IMR-90 (cell line): ENCODE results near the gene SLC35E2B. TPM values are rescaled to one million over a fixed set of nuclear protein-coding genes. Genes with fewer than 3 reads are reported as not detected.

ENCODE experiments used
- ATAC-seq: fragments of 200-7000 bp; cut with Tn5 transposase; 2 replicates; pipeline ENCODE4 v1.9.1; 2020; ENCODE audit warnings: low read depth, mild to moderate bottlenecking, moderate library complexity
- BruUV-seq: library from RNA; stranded (reverse); fragments of 400-500 nt; replicated peaks from 2 replicates; lab custom pipeline; 2021; lab: Mats Ljungman, UMichigan
- CTCF ChIA-PET: fragments of 300-600 bp; formaldehyde crosslinking; extraction: SDS; loops from one replicate; lab custom pipeline; 2021; ENCODE audit warnings: antibody characterized with exemption; lab: Yijun Ruan, JAX
- POLR2A ChIA-PET: fragments of 300-600 bp; sonication (Branson Sonifier 250); formaldehyde crosslinking; loops from one replicate; lab custom pipeline; 2022; ENCODE audit warnings: antibody characterized with exemption; ENCODE audit not compliant: unreplicated experiment; lab: Charles Lee
- DNase-seq: peaks from one replicate; pipeline ENCODE4 v3.0.0; 2013
- H2AFZ ChIP-seq: replicated peaks from 2 replicates; pipeline ENCODE3; 2013; ENCODE audit warnings: low read length, mild to moderate bottlenecking; ENCODE audit not compliant: poor library complexity
- H2AK5ac ChIP-seq: 2 replicates; pipeline ENCODE4 v1.6.1; 2013; ENCODE audit warnings: low read depth, low read length, inconsistent platforms
- H2AK9ac ChIP-seq: replicated peaks from 2 replicates; pipeline ENCODE3; 2013; ENCODE audit warnings: mild to moderate bottlenecking, low read depth, low read length, moderate library complexity; ENCODE audit not compliant: poor library complexity
- H2BK120ac ChIP-seq: 2 replicates; pipeline ENCODE4 v1.6.1; 2013; ENCODE audit warnings: low read depth, low read length, inconsistent platforms
- H2BK15ac ChIP-seq: 3 replicates; pipeline ENCODE4 v1.6.1; 2013; ENCODE audit warnings: low read depth, low read length, inconsistent platforms
- H2BK20ac ChIP-seq: 2 replicates; pipeline ENCODE4 v1.6.1; 2013; ENCODE audit warnings: low read depth, mild to moderate bottlenecking, inconsistent platforms, low read length, moderate library complexity
- H2BK5ac ChIP-seq: 2 replicates; pipeline ENCODE4 v1.6.1; 2013; ENCODE audit warnings: mild to moderate bottlenecking, low read depth, low read length, inconsistent platforms; ENCODE audit not compliant: poor library complexity, severe bottlenecking
- H3K14ac ChIP-seq: replicated peaks from 2 replicates; pipeline ENCODE4 v1.6.1; 2013; ENCODE audit warnings: low read depth, low read length, inconsistent platforms
- H3K18ac ChIP-seq: 2 replicates; pipeline ENCODE4 v1.6.1; 2013; ENCODE audit warnings: low read depth, low read length, control low read depth
- H3K23ac ChIP-seq: 2 replicates; pipeline ENCODE4 v1.6.1; 2013; ENCODE audit warnings: low read depth, low read length, inconsistent platforms
- H3K27ac ChIP-seq: 2 replicates; pipeline ENCODE4 v1.5.1; 2013; ENCODE audit warnings: mild to moderate bottlenecking, control low read depth, low read length; ENCODE audit not compliant: insufficient read depth
- H3K27me3 ChIP-seq: 2 replicates; pipeline ENCODE4 v1.6.1; 2013; ENCODE audit warnings: low read length; ENCODE audit not compliant: control insufficient read depth, insufficient read depth
- H3K36me3 ChIP-seq: 2 replicates; pipeline ENCODE4 v1.6.1; 2013; ENCODE audit warnings: low read length, mixed read lengths; ENCODE audit not compliant: control insufficient read depth, insufficient read depth
- H3K4ac ChIP-seq: 2 replicates; pipeline ENCODE4 v1.6.1; 2013; ENCODE audit warnings: low read depth, low read length, inconsistent platforms
- H3K4me1 ChIP-seq: 2 replicates; pipeline ENCODE4 v1.6.1; 2013; ENCODE audit warnings: low read length, mixed read lengths; ENCODE audit not compliant: control insufficient read depth, insufficient read depth
- H3K4me2 ChIP-seq: 2 replicates; pipeline ENCODE4 v1.6.1; 2013; ENCODE audit warnings: low read depth, mild to moderate bottlenecking, control low read depth, low read length, moderate library complexity
- H3K4me3 ChIP-seq: 2 replicates; pipeline ENCODE4 v1.5.1; 2013; ENCODE audit warnings: low read depth, mild to moderate bottlenecking, control low read depth, low read length, moderate library complexity; ENCODE audit not compliant: insufficient read depth
- H3K56ac ChIP-seq: 2 replicates; pipeline ENCODE4 v1.6.1; 2013; ENCODE audit warnings: low read length, inconsistent platforms; ENCODE audit not compliant: insufficient read depth; ENCODE audit errors: extremely low read depth
- H3K79me1 ChIP-seq, 2 experiments: 2 replicates each; pipeline ENCODE4 v1.6.1; 2013; ENCODE audit warnings: low read length in 2 of 2, inconsistent platforms in 1 of 2, low read depth in 1 of 2
- H3K9ac ChIP-seq: 2 replicates; pipeline ENCODE4 v1.6.1; 2013; ENCODE audit warnings: low read depth, low read length, control low read depth
- H3K9me1 ChIP-seq: 2 replicates; pipeline ENCODE4 v1.6.1; 2013; ENCODE audit warnings: low read length, inconsistent platforms; ENCODE audit not compliant: insufficient read depth
- H3K9me3 ChIP-seq: 2 replicates; pipeline ENCODE4 v1.6.1; 2013; ENCODE audit warnings: low read length; ENCODE audit not compliant: control insufficient read depth, insufficient read depth
- H4K20me1 ChIP-seq: 2 replicates; pipeline ENCODE4 v1.6.1; 2013; ENCODE audit warnings: low read length, inconsistent platforms; ENCODE audit not compliant: insufficient read depth
- H4K5ac ChIP-seq: 2 replicates; pipeline ENCODE4 v1.6.1; 2013; ENCODE audit warnings: mild to moderate bottlenecking, low read depth, low read length, control low read depth
- H4K8ac ChIP-seq, 2 experiments: 2 replicates each; pipeline ENCODE4 v1.6.1; 2013; ENCODE audit warnings: low read depth in 2 of 2, low read length in 2 of 2, control low read depth in 1 of 2, inconsistent platforms in 1 of 2
- H4K91ac ChIP-seq: 2 replicates; pipeline ENCODE4 v1.6.1; 2013; ENCODE audit warnings: low read depth, low read length, inconsistent platforms; ENCODE audit not compliant: insufficient read depth
- CEBPB ChIP-seq: IDR thresholded peaks from 2 replicates; pipeline ENCODE4 v1.6.1; 2012; ENCODE audit warnings: low read depth, low read length, improper control_type of control experiment
- CHD1 ChIP-seq: IDR thresholded peaks from 2 replicates; pipeline ENCODE4 v1.6.1; 2012; ENCODE audit warnings: low read depth, low read length, improper control_type of control experiment
- MAZ ChIP-seq: IDR thresholded peaks from 2 replicates; pipeline ENCODE4 v1.6.1; 2012; ENCODE audit warnings: low read depth, mild to moderate bottlenecking, low read length, improper control_type of control experiment, moderate library complexity, borderline replicate concordance
- NFE2L2 ChIP-seq: fragments of 150-350 bp; IDR thresholded peaks from 2 replicates; pipeline ENCODE4 v1.6.1; 2016; ENCODE audit warnings: low read depth, mild to moderate bottlenecking, low read length
- RAD21 ChIP-seq: IDR thresholded peaks from 2 replicates; pipeline ENCODE4 v1.6.1; 2012; ENCODE audit warnings: low read length, improper control_type of control experiment
- RCOR1 ChIP-seq: IDR thresholded peaks from 2 replicates; pipeline ENCODE4 v1.6.1; 2012; ENCODE audit warnings: mild to moderate bottlenecking, low read length, improper control_type of control experiment; ENCODE audit not compliant: insufficient replicate concordance
- RFX5 ChIP-seq: IDR thresholded peaks from 2 replicates; pipeline ENCODE4 v1.8.0; 2012; ENCODE audit warnings: low read depth, mild to moderate bottlenecking, low read length, moderate library complexity
- SMC3 ChIP-seq: fragments of 150-350 bp; IDR thresholded peaks from 2 replicates; pipeline ENCODE4 v1.6.1; 2016; ENCODE audit warnings: low read depth, mild to moderate bottlenecking, antibody characterized with exemption, low read length, moderate library complexity
- WGBS, 2 experiments: methylation state at CpG; one replicate each; pipeline versions ENCODE4 v1.1.5 to v1.1.7; 2013; ENCODE audit warnings: missing lambda C conversion rate in 2 of 2; ENCODE audit not compliant: insufficient read length in 1 of 2; ENCODE audit errors: extremely low coverage in 2 of 2; 5-methylcytosine and 5-hydroxymethylcytosine counted together
- dilution Hi-C: fragments of 300-500 bp; cut with HindIII; formaldehyde crosslinking; loops from one replicate; pipeline ENCODE4 v1.14.3; 2018; ENCODE audit warnings: low sequenced_read_pairs; ENCODE audit not compliant: unreplicated experiment
- in situ Hi-C: fragments of 300-500 bp; cut with MboI; formaldehyde crosslinking; loops from 3 replicates; pipeline ENCODE4 v1.14.3; 2019; ENCODE audit warnings: low sequenced_read_pairs, inconsistent platforms, mixed read lengths
- intact Hi-C: fragments of 100-400 bp; cut with micrococcal nuclease; formaldehyde crosslinking; loops from 2 replicates; pipeline ENCODE4 v1.10.0; 2022
- polyA plus RNA-seq, 3 experiments: library from polyadenylated mRNA; depleted of rRNA; stranded (reverse); fragments of >200 nt; gene quantifications; 2 replicates each; pipeline ENCODE4 v1.2.3, GENCODE V29; 2012; ENCODE audit warnings: low replicate concordance in 1 of 3
- total RNA-seq: library from RNA; depleted of rRNA; stranded (reverse); fragments of >200 nt; gene quantifications from 2 replicates; pipeline ENCODE4 v1.2.3, GENCODE V29; 2012
- TF ChIP-seq, protein P1 (sequence below): fragments of 150-350 bp; IDR thresholded peaks from 2 replicates; pipeline ENCODE4 v1.6.1; 2016; ENCODE audit warnings: low read depth, mild to moderate bottlenecking, low read length, moderate library complexity, borderline replicate concordance

SLC35E2B gene
- total and polyA plus RNA-seq, 2 of the 4 experiments (the other 2 are of a cell fraction): 14.9 to 30.2 TPM

- peaks cover 3% of the 10 kb centered on the region; the same call in 1 of the 2 replicates for H3K4me1 ChIP-seq
- intact Hi-C loops: no loop called here
- in situ Hi-C loops: no loop called here
- no TSS peak for BruUV-seq
- ATAC-seq: no peak
- H3K18ac ChIP-seq: no peak overlapping the region
- H3K56ac ChIP-seq: no peak overlapping the region
- peaks cover 0 to 23% of the 10 kb centered on the region in 2 experiments; a peak in 1 of 4 replicates for H3K79me1 ChIP-seq
- no peak overlapping the region for H3K23ac ChIP-seq
- H3K36me3 ChIP-seq: peaks cover 28% of the 10 kb centered on the region
- POLR2A ChIA-PET: no interaction called here
- H2BK20ac ChIP-seq: no peak overlapping the region
- H4K91ac ChIP-seq: no peak overlapping the region
- H3K27me3 ChIP-seq: no peaks in the 10 kb centered on the region
- H3K9me3 ChIP-seq: no peaks in the 10 kb centered on the region
- H3K14ac ChIP-seq: no peak overlapping the region
- no peak overlapping the region for H3K4ac ChIP-seq
- TF ChIP-seq NFE2L2 (no peak), SMC3 (no peak), CHD1 (no peak), MAZ (no peak), RFX5 (no peak), RAD21 (no peak), CEBPB (no peak), RCOR1 (no peak)
- TF ChIP-seq, protein P1, sequence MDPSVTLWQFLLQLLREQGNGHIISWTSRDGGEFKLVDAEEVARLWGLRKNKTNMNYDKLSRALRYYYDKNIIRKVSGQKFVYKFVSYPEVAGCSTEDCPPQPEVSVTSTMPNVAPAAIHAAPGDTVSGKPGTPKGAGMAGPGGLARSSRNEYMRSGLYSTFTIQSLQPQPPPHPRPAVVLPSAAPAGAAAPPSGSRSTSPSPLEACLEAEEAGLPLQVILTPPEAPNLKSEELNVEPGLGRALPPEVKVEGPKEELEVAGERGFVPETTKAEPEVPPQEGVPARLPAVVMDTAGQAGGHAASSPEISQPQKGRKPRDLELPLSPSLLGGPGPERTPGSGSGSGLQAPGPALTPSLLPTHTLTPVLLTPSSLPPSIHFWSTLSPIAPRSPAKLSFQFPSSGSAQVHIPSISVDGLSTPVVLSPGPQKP: no peak
- no peak overlapping the region for H2BK120ac ChIP-seq
- CTCF ChIA-PET: interaction anchor here (0.6 kb wide), 1 partner anchor 265 kb away, joined by 4 read pairs; no protein-coding TSS in a partner anchor
- no peak overlapping the region for H3K4me3 ChIP-seq
- H2AK5ac ChIP-seq: no peak overlapping the region; the same call in 1 of the 2 replicates
- H4K8ac ChIP-seq: no peak overlapping the region
- dilution Hi-C loops: no loop called here
- H3K9me1 ChIP-seq: no peaks in the 10 kb centered on the region
- peak overlapping the region; percentile 61 for H2AK9ac ChIP-seq
- H4K20me1 ChIP-seq: peaks cover 27% of the 10 kb centered on the region
- no peak overlapping the region for H3K4me2 ChIP-seq
- no peak overlapping the region for H2BK5ac ChIP-seq
- no peak overlapping the region for H2BK15ac ChIP-seq
- peak overlapping the region; percentile 32 for H2AFZ ChIP-seq
- 80% methylated on average over 24 of the region's 38 CpGs; no CpG with 5 or more reads in 1 of the 2 experiments for WGBS, 2 experiments
- no peak overlapping the region for H4K5ac ChIP-seq
- H3K27ac ChIP-seq: no peak overlapping the region
- no peak for DNase-seq
- H3K9ac ChIP-seq: no peak overlapping the region
These were observed 67.9 kb downstream of the SLC35E2B start for GRCh38 chr1:1624443-1625403.
